ENCODE data around the gene BST1. TPM values are rescaled to one million over a fixed set of nuclear protein-coding genes. Genes with fewer than 3 reads are reported as not detected.

BST1 gene
- polyA plus RNA-seq, 3 donors, result 140 to 297 (median 266) TPM

- no CpG with 5 or more reads among the region's 3 CpGs for WGBS (ENCODE audit: insufficient coverage)
- Histone ChIP-seq H4K20me1 (ENCODE audit: insufficient read depth, low read length) (peaks cover 41% of the 10 kb centered on the region), H3K36me3 (replicated peaks in 1 of 2; ENCODE audit: control insufficient read depth in 1 of 2, insufficient read depth in 2 of 2, low read length in 2 of 2) (peaks cover 59 to 67% of the 10 kb centered on the region in 2 donors), H3K27ac (ENCODE audit: low read depth in 1 of 2, low read length in 2 of 2) (peak overlapping the region in 1 of 2 donors; percentile 87), H3K4me3 (replicated peaks in 1 of 3; ENCODE audit: low read depth in 2 of 3, low read length in 3 of 3) (no peak overlapping the region), H3K4me2 (replicated peaks; ENCODE audit: extremely low read depth, low read length, poor library complexity, severe bottlenecking) (no peak overlapping the region), H3K27me3 (ENCODE audit: control insufficient read depth in 2 of 2, insufficient read depth in 2 of 2, low read length in 2 of 2) (no peaks in the 10 kb centered on the region), H3K4me1 (ENCODE audit: control insufficient read depth in 1 of 2, insufficient read depth in 2 of 2, low read length in 2 of 2) (peaks cover 44 to 55% of the 10 kb centered on the region in 2 donors), H2AFZ (ENCODE audit: insufficient read depth, low read depth, low read length, poor library complexity, severe bottlenecking) (no peak overlapping the region), H3K79me2 (ENCODE audit: insufficient read depth, low read length) (peaks cover 81% of the 10 kb centered on the region), H3K9me3 (replicated peaks in 1 of 2; ENCODE audit: control insufficient read depth in 1 of 2, insufficient read depth in 1 of 2, low read length in 2 of 2) (no peaks in the 10 kb centered on the region), H3K9ac (ENCODE audit: insufficient read depth, low read length, poor library complexity, severe bottlenecking) (no peak overlapping the region)
- peak overlapping the region in 2 of 7 donors; percentile 59 to 61 for H3K27ac Mint-ChIP-seq
- H3K27me3 Mint-ChIP-seq (ENCODE audit: low read depth in 3 of 3), result peaks cover 0 to 1% (median 0%) of the 10 kb centered on the region in 3 donors
- DNase-seq, result no peak
- no peaks in the 10 kb centered on the region for H3K9me3 Mint-ChIP-seq
- H3K4me3 Mint-ChIP-seq, result no peak overlapping the region
- peaks cover 54 to 64% of the 10 kb centered on the region in 2 donors for H3K36me3 Mint-ChIP-seq
- H3K4me1 Mint-ChIP-seq, result peaks cover 59% of the 10 kb centered on the region
- TF ChIP-seq CTCF (IDR thresholded peaks at IDR 0.05), result no peak
- intact Hi-C loops (cut with micrococcal nuclease), result loop anchor here in 1 of 2 donors (10.0 kb wide), 1 partner anchor 702 kb away; the partner anchor contains the start of gene CPEB2
Observed at GRCh38 chr4:15706646-15707362, 3.9 kb downstream of the BST1 start.

- intact Hi-C loops (cut with micrococcal nuclease), result loop anchor here in 1 of 2 donors (10.0 kb wide), 1 partner anchor 703 kb away; the partner anchor contains the start of gene CPEB2
- DNase-seq, result no peak
- peaks cover 54% of the 10 kb centered on the region for H3K4me1 Mint-ChIP-seq
- Histone ChIP-seq H3K27ac (ENCODE audit: low read depth in 1 of 2, low read length in 2 of 2) (peak overlapping the region in 1 of 2 donors; percentile 87), H4K20me1 (ENCODE audit: insufficient read depth, low read length) (peaks cover 47% of the 10 kb centered on the region), H3K79me2 (ENCODE audit: insufficient read depth, low read length) (peaks cover 81% of the 10 kb centered on the region), H3K4me3 (replicated peaks in 1 of 3; ENCODE audit: low read depth in 2 of 3, low read length in 3 of 3) (no peak overlapping the region), H3K9ac (ENCODE audit: insufficient read depth, low read length, poor library complexity, severe bottlenecking) (no peak overlapping the region), H3K36me3 (replicated peaks in 1 of 2; ENCODE audit: control insufficient read depth in 1 of 2, insufficient read depth in 2 of 2, low read length in 2 of 2) (peaks cover 64 to 72% of the 10 kb centered on the region in 2 donors), H3K27me3 (ENCODE audit: control insufficient read depth in 2 of 2, insufficient read depth in 2 of 2, low read length in 2 of 2) (no peaks in the 10 kb centered on the region), H2AFZ (ENCODE audit: insufficient read depth, low read depth, low read length, poor library complexity, severe bottlenecking) (no peak overlapping the region), H3K9me3 (replicated peaks in 1 of 2; ENCODE audit: control insufficient read depth in 1 of 2, insufficient read depth in 1 of 2, low read length in 2 of 2) (no peaks in the 10 kb centered on the region), H3K4me1 (ENCODE audit: control insufficient read depth in 1 of 2, insufficient read depth in 2 of 2, low read length in 2 of 2) (peaks cover 39 to 50% of the 10 kb centered on the region in 2 donors), H3K4me2 (replicated peaks; ENCODE audit: extremely low read depth, low read length, poor library complexity, severe bottlenecking) (no peak overlapping the region)
- peaks cover 0 to 1% (median 0%) of the 10 kb centered on the region in 3 donors for H3K27me3 Mint-ChIP-seq (ENCODE audit: low read depth in 3 of 3)
- TF ChIP-seq CTCF (IDR thresholded peaks at IDR 0.05), result no peak
- no peak overlapping the region for H3K4me3 Mint-ChIP-seq
- H3K27ac Mint-ChIP-seq, result peak overlapping the region in 1 of 7 donors; percentile 59
- peaks cover 60 to 69% of the 10 kb centered on the region in 2 donors for H3K36me3 Mint-ChIP-seq
- WGBS (ENCODE audit: insufficient coverage), result 94% methylated on average over 2 of the region's 7 CpGs
- no peaks in the 10 kb centered on the region for H3K9me3 Mint-ChIP-seq
Observed at GRCh38 chr4:15707363-15707715, 4.5 kb downstream of the BST1 start.
